ENCODE data around the gene CFAP107. TPM values are rescaled to one million over a fixed set of nuclear protein-coding genes. Genes with fewer than 3 reads are reported as not detected.

Gene CFAP107
- total and polyA plus RNA-seq, 12 donors, result not detected

- no peaks in the 10 kb centered on the region for H3K36me3 ChIP-seq (replicated peaks in 1 of 2)
- no peak overlapping the region for H3K27ac ChIP-seq
- H3K4me3 ChIP-seq, result no peak overlapping the region
- H3K9me3 ChIP-seq (replicated peaks in 1 of 3), result no peaks in the 10 kb centered on the region
- 0 to 80% (median 65%) methylated on average over 1 to 2 of the region's 2 CpGs for WGBS, 4 donors
- TF ChIP-seq CTCF (IDR thresholded peaks at IDR 0.05), result no peak
- no peak for TF ChIP-seq POLR2A (IDR thresholded peaks at IDR 0.05)
- intact Hi-C loops (cut with DNase I), result no loop called here
- no peaks in the 10 kb centered on the region for H3K27me3 ChIP-seq
- no peaks in the 10 kb centered on the region for H3K4me1 ChIP-seq (replicated peaks in 1 of 2)
- no peak for DNase-seq
Measured at GRCh38 chr1:12769031-12769430, 23.0 kb downstream of the CFAP107 start.

GRCh38 chr1:12769976-12770505, 24.0 kb downstream of the CFAP107 start:
- H3K27ac ChIP-seq, result no peak overlapping the region
- intact Hi-C loops (cut with DNase I), result no loop called here
- peaks cover under 1% of the 10 kb centered on the region for H3K27me3 ChIP-seq
- no peak for TF ChIP-seq CTCF (IDR thresholded peaks at IDR 0.05)
- no peak for TF ChIP-seq POLR2A (IDR thresholded peaks at IDR 0.05)
- H3K4me3 ChIP-seq, result no peak overlapping the region
- no peaks in the 10 kb centered on the region for H3K4me1 ChIP-seq (replicated peaks in 1 of 2)
- no peaks in the 10 kb centered on the region for H3K36me3 ChIP-seq (replicated peaks in 1 of 2)
- no peak for DNase-seq
- H3K9me3 ChIP-seq (replicated peaks in 1 of 3), result no peaks in the 10 kb centered on the region
- WGBS, 4 donors, result 42 to 56% (median 53%) methylated on average over 7 of the region's 7 CpGs

GRCh38 chr1:12770620-12771019, 24.6 kb downstream of the CFAP107 start:
- intact Hi-C loops (cut with DNase I), result no loop called here
- H3K4me3 ChIP-seq, result no peak overlapping the region
- TF ChIP-seq POLR2A (IDR thresholded peaks at IDR 0.05), result no peak
- TF ChIP-seq CTCF (IDR thresholded peaks at IDR 0.05), result no peak
- H3K4me1 ChIP-seq (replicated peaks in 1 of 2), result no peaks in the 10 kb centered on the region
- H3K27me3 ChIP-seq, result peaks cover 6% of the 10 kb centered on the region
- DNase-seq, result no peak
- no peaks in the 10 kb centered on the region for H3K9me3 ChIP-seq (replicated peaks in 1 of 3)
- no peak overlapping the region for H3K27ac ChIP-seq
- no peaks in the 10 kb centered on the region for H3K36me3 ChIP-seq (replicated peaks in 1 of 2)
- 83 to 91% (median 83%) methylated on average over 1 to 2 of the region's 2 CpGs; no CpG with 5 or more reads in 1 of the 4 donors for WGBS, 4 donors

GRCh38 chr1:12771186-12771585, 25.2 kb downstream of the CFAP107 start:
- intact Hi-C loops (cut with DNase I), result no loop called here
- no peak for DNase-seq
- peaks cover 6% of the 10 kb centered on the region for H3K27me3 ChIP-seq
- TF ChIP-seq POLR2A (IDR thresholded peaks at IDR 0.05) (no peak), CTCF (IDR thresholded peaks at IDR 0.05) (no peak)
- WGBS, 4 donors, result 62 to 80% (median 73%) methylated on average over 5 of the region's 5 CpGs
- no peaks in the 10 kb centered on the region for H3K9me3 ChIP-seq (replicated peaks in 1 of 3)
- no peak overlapping the region for H3K27ac ChIP-seq
- H3K4me3 ChIP-seq, result no peak overlapping the region
- no peaks in the 10 kb centered on the region for H3K4me1 ChIP-seq (replicated peaks in 1 of 2)
- no peaks in the 10 kb centered on the region for H3K36me3 ChIP-seq (replicated peaks in 1 of 2)

Data from adrenal gland (tissue), 12 donors.